Mammary epithelial cell (primary cell): Measurements from ENCODE around the gene FANCF.

Source experiments
- CTCF ChIP-seq, 2 donors: IDR thresholded peaks in 1 of 2; conservative IDR thresholded peaks in 1 of 2; 2 replicates each; pipeline ENCODE4 v1.5.1; 2011 to 2012; ENCODE audit warnings: inconsistent platforms in 2 of 2, low read length in 2 of 2, mild to moderate bottlenecking in 2 of 2, control low read depth in 1 of 2, low read depth in 1 of 2; ENCODE audit not compliant: insufficient read depth in 1 of 2; ENCODE audit errors: extremely low read depth in 1 of 2
- EZH2 ChIP-seq: IDR thresholded peaks from 2 replicates; pipeline ENCODE4 v1.6.1; 2012; ENCODE audit warnings: low read length, inconsistent platforms, borderline replicate concordance

GRCh38 chr11:22657101-22657694, 31.6 kb upstream of the FANCF start:
- TF ChIP-seq CTCF (conservative IDR thresholded peaks at IDR 0.05 in 1 of 2, IDR thresholded peaks at IDR 0.05 in 1 of 2; ENCODE audit: extremely low read depth in 1 of 2, insufficient read depth in 1 of 2, low read depth in 1 of 2, low read length in 2 of 2) (no peak), EZH2 (no peak)
